Activated naive CD8-positive, alpha-beta T cell treated with anti-CD3 and anti-CD28 coated beads, Interleukin-2, amount 10 ng/mL, durations not matched to agents 7 days and 5 days (primary cell): ENCODE results near the gene BDH1. TPM values are rescaled to one million over a fixed set of nuclear protein-coding genes. Genes with fewer than 3 reads are reported as not detected.
"Not testable (repeated sequence)": the region's sequence is repeated elsewhere in the genome, so short reads cannot be mapped to it uniquely, and the experiment has no call there.

Source experiments
- ATAC-seq: fragments of 150-1000 bp; cut with Tn5 transposase; one replicate; pipeline ENCODE4 v1.10.0; 2021; ENCODE audit warnings: low read depth, moderate library complexity
- POLR2A ChIA-PET: fragments of 350-600 bp; sonication (Branson Sonifier 250); formaldehyde crosslinking; loops from one replicate; lab custom pipeline; 2021; ENCODE audit warnings: antibody characterized with exemption; lab: Charles Lee
- DNase-seq: peaks from one replicate; pipeline ENCODE4 v3.0.0; 2021
- H3K27ac Mint-ChIP-seq: one replicate; pipeline ENCODE4 v1.8.0; 2022; ENCODE audit warnings: mild to moderate bottlenecking, mixed read lengths
- H3K27me3 Mint-ChIP-seq: one replicate; pipeline ENCODE4 v1.8.0; 2022; ENCODE audit warnings: mild to moderate bottlenecking, moderate library complexity, mixed read lengths
- H3K36me3 Mint-ChIP-seq: one replicate; pipeline ENCODE4 v1.8.0; 2021; ENCODE audit warnings: mild to moderate bottlenecking, mixed read lengths
- H3K4me1 Mint-ChIP-seq: one replicate; pipeline ENCODE4 v1.8.0; 2021; ENCODE audit warnings: mixed read lengths
- H3K4me3 Mint-ChIP-seq: one replicate; pipeline ENCODE4 v1.8.0; 2022; ENCODE audit warnings: mild to moderate bottlenecking, moderate library complexity, mixed read lengths
- H3K9me3 Mint-ChIP-seq: one replicate; pipeline ENCODE4 v1.8.0; 2021; ENCODE audit warnings: mixed read lengths
- total RNA-seq, 2 experiments: library from RNA; stranded (reverse); gene quantifications; one replicate each; pipeline ENCODE4 v1.2.3, GENCODE V29; 2021

The BDH1 gene, protein sequence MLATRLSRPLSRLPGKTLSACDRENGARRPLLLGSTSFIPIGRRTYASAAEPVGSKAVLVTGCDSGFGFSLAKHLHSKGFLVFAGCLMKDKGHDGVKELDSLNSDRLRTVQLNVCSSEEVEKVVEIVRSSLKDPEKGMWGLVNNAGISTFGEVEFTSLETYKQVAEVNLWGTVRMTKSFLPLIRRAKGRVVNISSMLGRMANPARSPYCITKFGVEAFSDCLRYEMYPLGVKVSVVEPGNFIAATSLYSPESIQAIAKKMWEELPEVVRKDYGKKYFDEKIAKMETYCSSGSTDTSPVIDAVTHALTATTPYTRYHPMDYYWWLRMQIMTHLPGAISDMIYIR
- total RNA-seq, result 100 to 1,000 TPM; 108 to 114 TPM

DNA sequence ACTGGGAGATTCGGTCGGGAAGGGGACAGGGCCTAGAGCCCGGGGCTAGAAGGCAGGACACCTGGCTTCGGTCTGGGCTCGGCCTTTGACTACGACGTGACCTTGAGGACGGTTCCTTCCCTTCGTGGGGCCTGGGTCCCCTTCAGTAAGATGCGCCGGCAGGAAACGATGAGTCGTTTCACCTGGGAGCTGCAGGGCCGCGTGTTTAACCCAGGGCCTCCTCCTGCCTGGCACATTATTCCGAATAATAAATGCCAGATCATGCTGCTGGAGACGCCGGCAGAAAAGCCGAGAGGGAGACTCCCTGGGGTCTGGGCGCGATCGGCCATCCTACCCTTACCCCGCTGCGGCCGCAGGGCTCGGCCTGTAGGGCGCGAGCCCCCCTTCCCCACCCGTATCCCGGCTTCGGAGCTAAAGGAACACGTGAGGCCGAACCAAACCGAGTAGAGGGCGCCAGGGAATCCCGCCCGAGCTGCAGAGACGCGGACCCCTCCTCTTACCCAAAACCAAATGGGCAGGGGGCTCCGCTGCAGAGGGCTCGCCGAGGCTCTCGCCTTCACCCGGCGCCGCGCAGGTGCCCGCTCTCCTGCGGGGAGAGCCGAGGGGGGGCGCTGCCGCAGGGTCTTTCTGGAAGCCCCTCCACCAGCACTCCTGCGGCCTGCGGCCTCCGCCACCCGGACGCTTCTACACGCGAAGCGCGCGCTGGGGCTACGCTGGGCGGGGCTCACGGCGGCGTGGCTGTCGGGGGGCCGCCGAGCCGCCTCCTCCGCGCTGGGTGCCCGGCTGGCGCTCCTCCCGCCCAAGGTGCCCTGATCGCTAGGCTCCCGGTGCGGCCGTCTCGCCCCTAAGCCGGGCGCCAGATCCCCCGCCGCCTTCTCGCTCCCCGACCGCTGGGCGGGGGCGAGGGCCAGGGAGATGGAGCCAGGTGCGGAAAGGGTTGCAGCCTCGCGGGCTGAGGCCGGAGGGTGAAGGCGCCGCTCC lies at the start of gene BDH1:
Gene BDH1, minus strand, starts transcription at position 688 of the 981 bp plus-strand sequence. CDS start 9,525 bp downstream, outside the sequence.
- Mint-ChIP-seq H3K4me3 (peak within 1 kb of the TSS; percentile 90), H3K36me3 (peaks cover 33% of the 10 kb centered on the region), H3K27ac (peak within 1 kb of the TSS; percentile 91), H3K4me1 (peaks cover 37% of the 10 kb centered on the region), H3K27me3 (peaks cover 10% of the 10 kb centered on the region), H3K9me3 (peaks cover under 1% of the 10 kb centered on the region)
- POLR2A ChIA-PET, result interaction anchor here (0.8 to 1.4 kb wide), 4 partner anchors 31 to 46 kb away, joined by 3 to 5 read pairs (median 3); no protein-coding TSS in a partner anchor
- peak; percentile 86 for DNase-seq
- peak; percentile 45 for ATAC-seq

DNA sequence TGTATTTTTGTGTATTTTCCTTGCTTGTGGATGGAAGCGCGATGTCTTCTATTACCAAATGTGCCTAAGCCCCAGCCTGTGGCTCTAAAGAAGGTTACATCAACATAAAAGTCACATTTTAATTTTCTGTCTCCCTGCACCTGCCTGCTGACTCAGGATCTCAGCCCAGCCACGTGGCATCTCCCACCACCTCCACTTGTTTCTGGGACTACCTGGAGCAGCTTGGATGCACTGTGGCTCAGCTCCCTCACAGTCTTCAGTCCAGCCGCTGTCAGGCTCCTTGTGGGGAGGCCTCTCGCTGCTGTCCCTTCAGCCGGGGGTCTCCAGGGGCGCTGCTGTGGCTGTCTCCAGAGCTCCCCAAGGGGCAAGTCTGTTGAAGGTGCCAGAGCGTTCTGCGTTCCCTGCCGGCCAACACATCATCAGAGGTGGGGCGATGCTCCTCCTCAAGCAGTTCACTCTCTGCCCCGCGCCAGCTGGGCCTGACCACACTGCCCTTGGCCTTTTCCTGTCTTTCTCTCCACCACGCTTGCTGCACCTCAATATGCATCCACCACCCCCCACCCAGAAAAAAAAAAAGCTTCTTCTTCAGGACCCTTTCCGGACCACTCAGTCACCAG lies 47.7 kb upstream of the BDH1 start:
- H3K9me3 Mint-ChIP-seq, result no peaks in the 10 kb centered on the region
- no peak overlapping the region for H3K27ac Mint-ChIP-seq
- no peaks in the 10 kb centered on the region for H3K27me3 Mint-ChIP-seq
- ATAC-seq (no peak), DNase-seq (no peak)
- POLR2A ChIA-PET, result no interaction called here
- peaks cover 7% of the 10 kb centered on the region for H3K4me1 Mint-ChIP-seq
- H3K36me3 Mint-ChIP-seq, result peaks cover 12% of the 10 kb centered on the region
- no peak overlapping the region for H3K4me3 Mint-ChIP-seq

DNA sequence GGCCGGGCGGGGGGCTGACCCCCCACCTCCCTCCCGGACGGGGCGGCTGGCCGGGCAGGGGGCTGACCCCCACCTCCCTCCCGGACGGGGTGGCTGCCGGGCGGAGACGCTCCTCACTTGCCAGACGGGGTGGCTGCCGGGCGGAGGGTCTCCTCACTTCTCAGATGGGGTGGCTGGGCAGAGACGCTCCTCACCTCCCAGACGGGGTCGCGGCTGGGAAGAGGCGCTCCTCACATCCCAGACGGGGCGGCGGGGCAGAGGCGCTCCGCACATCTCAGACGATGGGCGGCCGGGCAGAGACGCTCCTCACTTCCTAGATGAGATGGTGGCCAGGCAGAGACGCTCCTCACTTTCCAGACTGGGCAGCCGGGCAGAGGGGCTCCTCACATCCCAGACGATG lies 46.6 kb upstream of the BDH1 start:
- POLR2A ChIA-PET, H3K4me3 Mint-ChIP-seq, H3K9me3 Mint-ChIP-seq, H3K36me3 Mint-ChIP-seq, DNase-seq, H3K4me1 Mint-ChIP-seq, ATAC-seq, H3K27me3 Mint-ChIP-seq: not testable (repeated sequence)
- peak overlapping the region; percentile 25 for H3K27ac Mint-ChIP-seq

DNA sequence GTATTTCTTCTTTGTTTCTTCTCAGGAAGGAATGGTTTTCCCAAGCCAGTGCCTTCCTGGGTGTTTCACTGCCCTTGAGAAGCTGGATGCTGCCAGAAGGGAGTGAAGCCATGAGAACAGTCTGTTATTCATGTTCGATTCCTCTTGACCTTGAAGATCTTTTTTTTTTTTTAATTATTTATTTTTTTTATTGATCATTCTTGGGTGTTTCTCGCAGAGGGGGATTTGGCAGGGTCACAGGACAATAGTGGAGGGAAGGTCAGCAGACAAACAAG lies 45.7 kb upstream of the BDH1 start:
- H3K27ac Mint-ChIP-seq, DNase-seq, H3K36me3 Mint-ChIP-seq, H3K4me1 Mint-ChIP-seq, POLR2A ChIA-PET, H3K9me3 Mint-ChIP-seq, H3K4me3 Mint-ChIP-seq, H3K27me3 Mint-ChIP-seq, ATAC-seq: not testable (repeated sequence)

DNA sequence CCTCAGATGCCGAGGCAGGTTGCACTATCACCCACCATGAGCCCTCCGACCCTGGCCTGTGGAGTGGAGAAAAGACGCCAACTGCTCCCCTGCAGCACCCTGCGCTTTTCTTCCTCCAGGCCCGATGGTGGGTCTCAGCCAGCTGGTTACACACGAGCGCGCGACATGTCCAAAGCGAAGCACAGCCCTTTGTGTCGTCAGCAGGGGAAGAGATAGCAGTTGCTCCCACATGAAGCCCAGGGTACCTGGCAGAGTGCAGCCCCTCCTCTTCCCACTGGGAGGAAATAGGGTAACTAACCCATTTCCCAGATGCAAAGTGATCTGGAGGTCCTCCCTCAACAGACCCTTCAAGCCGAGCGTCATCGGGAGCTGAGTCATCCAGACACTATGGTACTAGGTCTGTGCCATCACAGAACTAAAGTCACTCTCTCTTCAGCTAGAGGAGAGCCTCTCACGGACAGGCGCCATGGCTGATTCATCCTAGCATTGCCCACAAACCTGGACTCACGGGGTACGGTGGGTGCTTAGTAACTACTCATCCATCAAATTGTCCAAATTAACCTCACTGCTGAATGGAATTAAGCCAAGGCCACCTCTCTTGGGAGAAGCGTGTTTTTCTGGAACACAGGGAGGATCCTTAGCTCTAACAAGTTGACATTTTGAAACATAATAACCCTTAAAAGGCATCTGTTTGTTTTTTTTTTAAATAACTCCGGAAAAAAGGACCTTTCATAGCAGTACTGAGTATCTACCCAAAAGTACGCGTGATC lies 45.2 kb upstream of the BDH1 start:
- peaks cover 4% of the 10 kb centered on the region for H3K36me3 Mint-ChIP-seq
- no peaks in the 10 kb centered on the region for H3K27me3 Mint-ChIP-seq
- POLR2A ChIA-PET, result interaction anchor here (0.7 kb wide), 1 partner anchor 11 kb away, joined by 3 read pairs; no protein-coding TSS in a partner anchor
- H3K4me1 Mint-ChIP-seq, result peaks cover 8% of the 10 kb centered on the region
- H3K9me3 Mint-ChIP-seq, result no peaks in the 10 kb centered on the region
- no peak overlapping the region for H3K4me3 Mint-ChIP-seq
- ATAC-seq, result no peak
- no peak overlapping the region for H3K27ac Mint-ChIP-seq
- DNase-seq, result no peak

DNA sequence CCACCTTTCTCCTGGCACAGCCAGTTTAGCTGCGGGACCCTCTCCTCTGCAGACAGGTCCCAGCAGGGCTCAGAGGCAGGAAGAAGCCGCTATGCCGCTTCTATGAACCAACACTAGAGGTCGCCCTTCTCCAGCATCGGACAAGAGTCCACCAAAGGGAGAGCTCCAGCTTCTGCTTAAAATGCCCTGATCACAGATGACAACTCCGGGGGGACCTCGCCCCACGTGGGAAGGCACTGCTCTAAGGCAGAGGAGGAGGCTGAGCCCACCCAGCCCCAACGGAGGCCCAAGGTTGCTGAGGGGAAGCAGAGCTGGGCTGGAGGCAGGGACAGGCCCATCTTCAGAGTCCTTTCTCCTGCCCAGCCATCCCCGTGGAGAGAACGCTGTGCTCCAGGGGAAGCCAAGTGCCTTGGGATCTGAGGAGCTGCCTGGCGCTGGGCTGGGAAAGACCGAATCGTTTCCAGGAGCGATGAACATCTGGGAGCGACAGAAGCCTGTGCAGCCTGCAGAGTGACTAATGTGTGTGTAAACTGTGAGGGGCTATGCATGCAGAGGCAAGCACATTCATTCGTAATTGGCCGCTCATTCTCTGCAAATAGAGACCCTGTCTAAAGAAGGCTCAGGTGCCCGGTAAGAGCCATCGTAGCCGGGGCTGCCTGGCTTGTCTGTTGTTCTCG lies 43.5 kb upstream of the BDH1 start:
- peak; percentile 99 for ATAC-seq
- H3K36me3 Mint-ChIP-seq, result peaks cover 8% of the 10 kb centered on the region
- H3K9me3 Mint-ChIP-seq, result no peaks in the 10 kb centered on the region
- no peak overlapping the region for H3K4me3 Mint-ChIP-seq
- peak overlapping the region; percentile 81 for H3K27ac Mint-ChIP-seq
- POLR2A ChIA-PET, result interaction anchor here (1.3 kb wide), 1 partner anchor 14 kb away, joined by 4 read pairs; no protein-coding TSS in a partner anchor
- H3K27me3 Mint-ChIP-seq, result no peaks in the 10 kb centered on the region
- peaks cover 12% of the 10 kb centered on the region for H3K4me1 Mint-ChIP-seq
- DNase-seq, result peak; percentile 71

DNA sequence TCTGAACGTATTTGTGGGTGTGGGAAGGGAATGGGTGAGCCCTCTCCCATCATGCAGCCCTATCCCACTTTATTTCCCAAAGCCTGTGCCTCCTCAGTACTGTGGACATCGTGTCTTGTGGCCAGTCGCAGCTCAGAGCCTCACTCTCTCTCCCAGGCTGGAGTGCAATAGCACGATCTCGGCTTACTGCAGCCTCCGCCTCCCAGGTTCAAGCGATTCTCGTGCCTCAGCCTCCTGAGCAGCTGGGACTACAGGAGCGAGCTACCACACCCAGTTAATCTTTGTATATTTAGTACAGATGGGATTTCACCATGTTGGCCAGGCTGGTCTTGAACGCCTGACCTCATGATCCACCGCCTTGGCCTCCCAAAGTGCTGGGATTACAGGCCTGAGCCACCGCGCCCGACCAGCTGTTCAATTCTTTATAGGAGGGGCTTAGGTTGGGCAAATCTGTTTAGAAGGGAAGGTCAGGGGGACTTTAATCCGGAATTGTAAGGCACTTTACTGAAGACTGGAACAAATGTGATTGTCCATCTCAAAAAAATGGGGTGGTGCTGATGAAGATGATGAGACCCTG lies 42.7 kb upstream of the BDH1 start:
- ATAC-seq (no peak), DNase-seq (no peak)
- H3K27me3 Mint-ChIP-seq, result no peaks in the 10 kb centered on the region
- POLR2A ChIA-PET, result interaction anchor here (1.3 kb wide), 1 partner anchor 14 kb away, joined by 4 read pairs; no protein-coding TSS in a partner anchor
- peaks cover 14% of the 10 kb centered on the region for H3K4me1 Mint-ChIP-seq
- no peaks in the 10 kb centered on the region for H3K9me3 Mint-ChIP-seq
- H3K4me3 Mint-ChIP-seq, result no peak overlapping the region
- no peak overlapping the region for H3K27ac Mint-ChIP-seq
- peaks cover 8% of the 10 kb centered on the region for H3K36me3 Mint-ChIP-seq

DNA sequence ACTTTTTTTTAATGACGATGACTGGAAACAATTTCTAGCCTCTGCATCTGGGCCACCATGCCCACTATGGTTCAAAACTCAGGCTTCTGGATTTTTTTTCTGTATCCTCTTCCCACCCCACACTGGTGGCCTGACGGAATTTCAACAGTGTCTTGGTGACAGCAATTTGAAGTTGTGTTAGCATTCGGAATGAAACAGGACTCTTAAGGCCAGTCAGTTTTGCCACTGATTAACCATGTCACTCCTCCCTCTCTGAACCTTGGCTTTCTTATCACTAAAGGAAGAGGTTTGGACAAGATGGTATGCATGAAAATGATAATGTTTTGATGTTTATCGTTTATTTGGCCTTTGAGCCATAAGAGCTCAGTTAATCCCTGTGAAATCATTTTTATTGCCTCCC lies 41.6 kb upstream of the BDH1 start:
- ATAC-seq (no peak), DNase-seq (no peak)
- Mint-ChIP-seq H3K9me3 (no peaks in the 10 kb centered on the region), H3K4me1 (peaks cover 25% of the 10 kb centered on the region), H3K36me3 (peaks cover 8% of the 10 kb centered on the region), H3K4me3 (no peak overlapping the region), H3K27me3 (no peaks in the 10 kb centered on the region), H3K27ac (no peak overlapping the region)
- POLR2A ChIA-PET, result no interaction called here

DNA sequence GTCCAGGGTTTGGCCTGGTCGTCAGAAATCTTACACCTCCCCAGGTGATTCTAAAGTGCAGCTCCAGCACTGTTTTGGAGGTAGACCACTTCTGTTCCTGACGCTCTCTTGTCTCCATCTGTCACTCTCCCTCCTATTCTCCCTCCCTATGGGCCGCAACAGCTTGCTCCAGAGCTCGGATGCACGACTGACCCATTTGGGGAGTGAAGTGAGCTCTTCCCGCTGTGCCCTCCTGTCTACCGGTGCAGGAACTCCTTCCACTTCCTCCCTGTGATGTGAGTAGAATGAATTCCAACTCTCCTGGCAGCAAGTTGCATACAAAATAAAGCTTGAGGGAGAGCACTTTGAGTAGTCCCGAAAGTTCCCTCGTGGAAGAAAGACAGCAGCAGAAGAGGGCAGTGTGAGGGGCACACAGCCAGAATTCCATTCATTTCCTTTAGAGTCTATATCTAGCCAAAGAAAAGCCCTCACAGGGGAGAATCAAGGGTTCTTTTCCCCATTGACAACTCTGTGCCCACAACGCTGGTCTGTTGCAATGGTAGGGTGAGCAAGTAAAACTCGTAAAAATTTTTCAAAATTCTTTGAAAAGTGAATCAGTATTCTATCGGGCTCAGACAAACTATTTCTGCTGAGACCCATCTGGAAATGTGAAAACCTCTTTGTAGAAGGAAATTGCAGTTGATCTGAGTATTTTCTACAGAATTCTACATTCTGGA lies 39.9 kb upstream of the BDH1 start:
- DNase-seq (no peak), ATAC-seq (no peak)
- H3K36me3 Mint-ChIP-seq, result peaks cover 17% of the 10 kb centered on the region
- H3K27ac Mint-ChIP-seq, result peak overlapping the region; percentile 25
- peaks cover 41% of the 10 kb centered on the region for H3K4me1 Mint-ChIP-seq
- no peaks in the 10 kb centered on the region for H3K9me3 Mint-ChIP-seq
- POLR2A ChIA-PET, result no interaction called here
- no peak overlapping the region for H3K4me3 Mint-ChIP-seq
- no peaks in the 10 kb centered on the region for H3K27me3 Mint-ChIP-seq

DNA sequence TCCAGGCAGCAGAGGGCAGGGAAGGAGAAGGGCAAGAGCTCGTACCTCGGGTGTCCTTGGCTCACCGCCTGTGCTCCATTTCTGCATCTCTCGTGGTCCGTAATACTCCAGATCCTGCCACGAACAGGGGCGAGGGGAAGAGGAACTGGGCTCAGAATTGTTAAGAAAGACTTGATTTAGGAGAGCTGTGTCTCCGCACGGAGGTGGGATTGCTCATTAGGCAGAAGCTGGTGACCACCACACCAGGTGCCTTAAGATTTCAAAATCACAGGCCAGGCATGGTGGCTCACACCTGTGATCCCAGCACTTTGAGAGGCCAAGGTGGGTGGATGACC lies 37.2 kb upstream of the BDH1 start:
- peak; percentile 23 for ATAC-seq
- Mint-ChIP-seq H3K4me1 (peaks cover 39% of the 10 kb centered on the region), H3K36me3 (peaks cover 17% of the 10 kb centered on the region), H3K27ac (peak overlapping the region; percentile 95), H3K4me3 (peak overlapping the region; percentile 74), H3K9me3 (no peaks in the 10 kb centered on the region), H3K27me3 (no peaks in the 10 kb centered on the region)
- POLR2A ChIA-PET, result interaction anchor here (0.9 to 1.1 kb wide), 4 partner anchors 16 to 37 kb away, joined by 3 to 5 read pairs (median 4); partner anchors contain the start of gene BDH1
- DNase-seq, result no peak

DNA sequence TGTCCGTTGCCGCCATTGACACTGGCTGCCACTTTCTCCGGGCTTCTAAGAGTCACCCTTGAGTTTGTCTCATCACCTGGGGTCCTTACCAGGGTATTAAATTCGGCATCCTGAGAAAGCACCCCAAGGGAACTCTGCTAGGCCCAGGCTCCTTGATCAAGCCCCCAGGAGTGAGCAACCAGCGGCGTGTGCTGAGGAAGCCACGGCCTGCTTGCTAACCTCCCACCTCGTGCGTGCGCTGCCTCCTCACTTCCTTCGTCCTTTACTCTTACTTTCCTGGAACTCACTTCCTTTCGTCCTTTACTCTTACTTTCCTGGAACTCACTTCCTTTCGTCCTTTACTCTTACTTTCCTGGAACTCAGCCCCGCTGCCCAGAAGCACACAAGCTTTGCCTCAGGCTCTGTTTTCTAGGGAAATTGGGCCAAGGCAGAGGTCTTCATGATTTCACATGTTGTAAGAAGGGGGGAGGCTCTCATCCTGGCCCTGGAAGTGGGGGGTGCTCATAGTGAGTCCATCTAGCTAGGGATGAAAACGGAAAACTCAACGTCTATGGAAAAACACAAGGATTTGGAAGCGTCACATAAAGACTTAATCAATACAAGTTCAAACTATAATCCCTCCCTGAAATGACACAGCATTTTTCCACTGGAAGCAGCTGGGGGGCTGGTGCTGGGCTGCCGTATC lies 36.7 kb upstream of the BDH1 start:
- Mint-ChIP-seq H3K4me1 (peaks cover 42% of the 10 kb centered on the region), H3K27ac (peak overlapping the region; percentile 95), H3K4me3 (peak overlapping the region; percentile 74), H3K9me3 (no peaks in the 10 kb centered on the region), H3K36me3 (peaks cover 17% of the 10 kb centered on the region), H3K27me3 (no peaks in the 10 kb centered on the region)
- ATAC-seq, result peak; percentile 88
- POLR2A ChIA-PET, result interaction anchor here (0.6 to 1.1 kb wide), 5 partner anchors 15 to 63 kb away, joined by 3 to 5 read pairs (median 4); partner anchors contain the start of gene BDH1
- DNase-seq, result peak; percentile 51
